ENCODE results near the gene CCDC93.
"Not testable (repeated sequence)": the region's sequence is repeated elsewhere in the genome, so short reads cannot be mapped to it uniquely, and the experiment has no call there.

Gene CCDC93

GRCh38 chr2:118046634-118047210, 32.9 kb upstream of the CCDC93 start:
- peak in 1 of 56 donors; percentile 11 for DNase-seq

- DNase-seq: no peak
Measured at GRCh38 chr2:118045286-118045685, 31.4 kb upstream of the CCDC93 start.

GRCh38 chr2:118044854-118045253, 31.0 kb upstream of the CCDC93 start:
- no peak for DNase-seq

GRCh38 chr2:118044103-118044716, 30.3 kb upstream of the CCDC93 start:
- DNase-seq: no peak

GRCh38 chr2:118040891-118041290, 27.0 kb upstream of the CCDC93 start:
- no peak for DNase-seq

GRCh38 chr2:118032169-118033013, 18.5 kb upstream of the CCDC93 start:
- peak in 12 of 56 donors; percentile 2 to 71 (median 19) for DNase-seq

- DNase-seq: no peak
Measured at GRCh38 chr2:118031566-118031965, 17.7 kb upstream of the CCDC93 start.

GRCh38 chr2:118029025-118029424, 15.2 kb upstream of the CCDC93 start:
- DNase-seq: no peak

GRCh38 chr2:118021356-118021755, 7.5 kb upstream of the CCDC93 start:
- no peak for DNase-seq

- no peak for DNase-seq
Measured at GRCh38 chr2:118019821-118020220, 6.0 kb upstream of the CCDC93 start.

- no peak for DNase-seq
Measured at GRCh38 chr2:118016911-118017310, 3.0 kb upstream of the CCDC93 start.

- DNase-seq: not testable (repeated sequence)
Measured at GRCh38 chr2:118015761-118016160, 1.9 kb upstream of the CCDC93 start.

- DNase-seq: peak in 3 of 56 donors; percentile 31 to 45 (median 37)
Measured at GRCh38 chr2:118014492-118014824, 588 bp upstream of the CCDC93 start.

- peak in 30 of 56 donors; percentile 8 to 63 (median 32) for DNase-seq
Measured at GRCh38 chr2:118013221-118013723, 598 bp downstream of the CCDC93 start.

- DNase-seq: peak in 1 of 56 donors; percentile 36
Measured at GRCh38 chr2:118012778-118013177, 1.1 kb downstream of the CCDC93 start.

GRCh38 chr2:118010473-118010872, 3.4 kb downstream of the CCDC93 start:
- DNase-seq: no peak

GRCh38 chr2:118006861-118007260, 7.0 kb downstream of the CCDC93 start:
- no peak for DNase-seq

- no peak for DNase-seq
Measured at GRCh38 chr2:118006326-118006725, 7.5 kb downstream of the CCDC93 start.

GRCh38 chr2:118003396-118003824, 10.5 kb downstream of the CCDC93 start:
- peak in 41 of 56 donors; percentile 2 to 82 (median 23) for DNase-seq

GRCh38 chr2:118000041-118000440, 13.8 kb downstream of the CCDC93 start:
- no peak for DNase-seq

- DNase-seq: no peak
Measured at GRCh38 chr2:117997872-117998454, 15.9 kb downstream of the CCDC93 start.

GRCh38 chr2:117996525-117996924, 17.3 kb downstream of the CCDC93 start:
- DNase-seq: no peak

Measured in amygdala (tissue), 56 donors.